ENCODE data around the gene FAM236B.
"Not testable (repeated sequence)": the region's sequence is repeated elsewhere in the genome, so short reads cannot be mapped to it uniquely, and the experiment has no call there.

- TF ChIP-seq POLR2A (IDR thresholded peaks at IDR 0.05; ENCODE audit: low read length); GATA1 (IDR thresholded peaks at IDR 0.05; ENCODE audit: low read depth, low read length): not testable (repeated sequence)
These were observed 5.0 kb downstream of the FAM236B start for GRCh38 chrX:72777467-72777790.

Data from erythroblast (primary cell).